B cell (primary cell): Measurements from ENCODE around the gene BEX3. TPM values are rescaled to one million over a fixed set of nuclear protein-coding genes. Genes with fewer than 3 reads are reported as not detected.

Experiments used
- ATAC-seq: fragments of 200-7000 bp; cut with Tn5 transposase; one replicate; pipeline ENCODE4 v1.10.0; 2021; ENCODE audit warnings: low read depth, mild to moderate bottlenecking, moderate number of reproducible peaks, moderate library complexity
- CTCF ChIA-PET: fragments of 350-600 bp; sonication (Branson Sonifier 250); formaldehyde crosslinking; loops from one replicate; lab custom pipeline; 2021; ENCODE audit warnings: antibody characterized with exemption, inconsistent platforms; lab: Charles Lee
- POLR2A ChIA-PET: fragments of 350-600 bp; sonication (Branson Sonifier 250); formaldehyde crosslinking; loops from one replicate; lab custom pipeline; 2021; ENCODE audit warnings: antibody characterized with exemption; lab: Charles Lee
- DNase-seq: peaks from one replicate; pipeline ENCODE4 v3.0.0; 2013
- H2AFZ ChIP-seq: 2 replicates; pipeline ENCODE4 v1.6.1; 2012; ENCODE audit warnings: mild to moderate bottlenecking, low read depth, low read length; ENCODE audit not compliant: insufficient read depth, poor library complexity, severe bottlenecking
- H3K27ac ChIP-seq, 2 donors: 1 replicate in 1 of 2; 2 replicates in 1 of 2; pipeline ENCODE4 v1.5.1; 2012 to 2013; ENCODE audit warnings: low read length in 2 of 2, mild to moderate bottlenecking in 2 of 2, moderate library complexity in 1 of 2
- H3K27me3 ChIP-seq, 4 experiments: fragments of 200-600 bp in 1 of 4; sonication (generic) in 1 of 4; replicated peaks in 1 of 4; 1 replicate in 2 of 4; 2 replicates in 2 of 4; pipeline versions ENCODE4 v1.6.1 to v1.7.0; 2013 to 2016; ENCODE audit warnings: low read length in 3 of 4, mild to moderate bottlenecking in 2 of 4, mixed read lengths in 1 of 4, moderate library complexity in 1 of 4; ENCODE audit not compliant: insufficient read depth in 4 of 4, control insufficient read depth in 3 of 4; ENCODE audit errors: control extremely low read depth in 1 of 4
- H3K36me3 ChIP-seq, 2 experiments: replicated peaks in 1 of 2; 1 replicate in 1 of 2; 2 replicates in 1 of 2; pipeline versions ENCODE4 v1.6.1 to v1.7.1; 2013; ENCODE audit warnings: low read length in 1 of 2; ENCODE audit not compliant: insufficient read depth in 2 of 2, control insufficient read depth in 1 of 2; ENCODE audit errors: control extremely low read depth in 1 of 2, extremely low read depth in 1 of 2
- H3K4me1 ChIP-seq, 2 donors: fragments of 200-600 bp in 1 of 2; sonication (generic) in 1 of 2; 1 replicate in 1 of 2; 2 replicates in 1 of 2; pipeline versions ENCODE4 v1.5.1 to v1.6.1; 2013 to 2017; ENCODE audit warnings: low read length in 2 of 2; ENCODE audit not compliant: control insufficient read depth in 2 of 2, insufficient read depth in 2 of 2
- H3K4me2 ChIP-seq: replicated peaks from 2 replicates; pipeline ENCODE3; 2012; ENCODE audit warnings: mild to moderate bottlenecking, low read depth, low read length; ENCODE audit not compliant: poor library complexity, severe bottlenecking
- H3K4me3 ChIP-seq, 5 experiments: fragments of 200-600 bp in 1 of 5; sonication (generic) in 1 of 5; 1 replicate in 3 of 5; 2 replicates in 2 of 5; pipeline versions ENCODE4 v1.5.1 to v1.7.0; 2011 to 2016; ENCODE audit warnings: low read length in 4 of 5, mild to moderate bottlenecking in 4 of 5, low read depth in 2 of 5, control low read depth in 1 of 5, moderate library complexity in 1 of 5; ENCODE audit not compliant: insufficient read depth in 1 of 5; ENCODE audit errors: control extremely low read depth in 1 of 5, extremely low read depth in 1 of 5
- H3K79me2 ChIP-seq: fragments of 200-600 bp; sonication (generic); one replicate; pipeline ENCODE4 v1.6.0; 2016; ENCODE audit warnings: low read length; ENCODE audit not compliant: control insufficient read depth, insufficient read depth
- H3K9ac ChIP-seq: fragments of 200-600 bp; sonication (generic); 2 replicates; pipeline ENCODE4 v1.6.1; 2017; ENCODE audit warnings: mild to moderate bottlenecking, low read length, moderate library complexity
- H3K9me3 ChIP-seq, 3 donors: one replicate each; pipeline versions ENCODE4 v1.6.1 to v1.7.1; 2013; ENCODE audit warnings: low read length in 2 of 3; ENCODE audit not compliant: control insufficient read depth in 2 of 3, insufficient read depth in 1 of 3; ENCODE audit errors: control extremely low read depth in 1 of 3
- H4K20me1 ChIP-seq: 2 replicates; pipeline ENCODE4 v1.6.0; 2012; ENCODE audit warnings: mild to moderate bottlenecking, low read length; ENCODE audit not compliant: insufficient read depth, control insufficient read depth, poor library complexity, severe bottlenecking
- H3K27ac Mint-ChIP-seq: one replicate; pipeline ENCODE4 v1.8.0; 2021; ENCODE audit warnings: mixed read lengths
- H3K27me3 Mint-ChIP-seq: one replicate; pipeline ENCODE4 v1.8.0; 2021; ENCODE audit warnings: mixed read lengths
- H3K4me1 Mint-ChIP-seq: one replicate; pipeline ENCODE4 v1.8.0; 2021; ENCODE audit warnings: mixed read lengths
- H3K4me3 Mint-ChIP-seq: one replicate; pipeline ENCODE4 v1.8.0; 2021; ENCODE audit warnings: mixed read lengths
- H3K9me3 Mint-ChIP-seq: one replicate; pipeline ENCODE4 v1.8.0; 2022; ENCODE audit warnings: mixed read lengths; ENCODE audit not compliant: insufficient read depth
- CTCF ChIP-seq: fragments of 200-600 bp; IDR thresholded peaks from one replicate; pipeline ENCODE4 v1.8.0; 2022; ENCODE audit warnings: antibody characterized with exemption, mild to moderate bottlenecking
- EZH2 ChIP-seq: IDR thresholded peaks from 2 replicates; pipeline ENCODE4 v1.6.1; 2012; ENCODE audit warnings: borderline replicate concordance, low read depth, mild to moderate bottlenecking, moderate library complexity, low read length; ENCODE audit not compliant: insufficient read depth, poor library complexity, severe bottlenecking
- WGBS: methylation state at CpG from one replicate; pipeline ENCODE4 v1.1.5; 2013; ENCODE audit warnings: missing lambda C conversion rate; ENCODE audit not compliant: insufficient coverage; 5-methylcytosine and 5-hydroxymethylcytosine counted together
- intact Hi-C: fragments of 100-400 bp; cut with micrococcal nuclease; formaldehyde crosslinking; loops from one replicate; pipeline ENCODE4 v1.10.0; 2022
- polyA plus RNA-seq: library from polyadenylated mRNA; depleted of rRNA; stranded (reverse); fragments of >200 nt; gene quantifications from 2 replicates; pipeline ENCODE4 v1.2.3, GENCODE V29; 2012
- total RNA-seq, 2 donors: library from RNA; stranded (reverse); fragments of 120-200 nt in 1 of 2; gene quantifications; 1 replicate in 1 of 2; 2 replicates in 1 of 2; pipeline versions ENCODE4 v1.2.3 to v1.2.4, GENCODE V29; 2013 to 2022

The BEX3 gene
- total and polyA plus RNA-seq, 2 donors (not counting 1 experiment from before 2014, with no cell fraction given): 0.37 to 1.7 TPM

GRCh38 chrX:103386332-103386731 is 10.0 kb downstream of the BEX3 start:
- no peak overlapping the region for H3K4me3 Mint-ChIP-seq
- Histone ChIP-seq H3K9ac (no peak overlapping the region), H3K4me2 (no peak overlapping the region), H3K4me3 (no peak overlapping the region), H3K79me2 (no peaks in the 10 kb centered on the region), H3K36me3 (no peaks in the 10 kb centered on the region), H2AFZ (no peak overlapping the region), H3K27ac (no peak overlapping the region), H3K27me3 (peaks cover 0 to 4% (median 1%) of the 10 kb centered on the region in 4 experiments), H3K9me3 (no peaks in the 10 kb centered on the region), H4K20me1 (no peaks in the 10 kb centered on the region), H3K4me1 (no peaks in the 10 kb centered on the region)
- intact Hi-C loops: no loop called here
- WGBS: no CpG with 5 or more reads among the region's 2 CpGs
- no peak for DNase-seq
- no peaks in the 10 kb centered on the region for H3K9me3 Mint-ChIP-seq
- POLR2A ChIA-PET: no interaction called here
- TF ChIP-seq CTCF (no peak), EZH2 (no peak)
- CTCF ChIA-PET: no interaction called here
- H3K27me3 Mint-ChIP-seq: peaks cover 11% of the 10 kb centered on the region
- no peak overlapping the region for H3K27ac Mint-ChIP-seq
- no peak for ATAC-seq
- H3K4me1 Mint-ChIP-seq: no peaks in the 10 kb centered on the region

- no peak for DNase-seq
- Histone ChIP-seq H3K27me3 (peaks cover 0 to 4% (median 0%) of the 10 kb centered on the region in 4 experiments), H3K27ac (no peak overlapping the region), H3K9me3 (no peaks in the 10 kb centered on the region), H4K20me1 (no peaks in the 10 kb centered on the region), H3K79me2 (no peaks in the 10 kb centered on the region), H2AFZ (no peak overlapping the region), H3K9ac (no peak overlapping the region), H3K4me2 (no peak overlapping the region), H3K4me3 (no peak overlapping the region), H3K36me3 (no peaks in the 10 kb centered on the region), H3K4me1 (no peaks in the 10 kb centered on the region)
- ATAC-seq: no peak
- ChIA-PET CTCF (no interaction called here), POLR2A (no interaction called here)
- Mint-ChIP-seq H3K27ac (no peak overlapping the region), H3K4me1 (no peaks in the 10 kb centered on the region), H3K27me3 (no peaks in the 10 kb centered on the region), H3K9me3 (no peaks in the 10 kb centered on the region), H3K4me3 (no peak overlapping the region)
- intact Hi-C loops: no loop called here
- TF ChIP-seq EZH2 (no peak), CTCF (no peak)
- no CpG with 5 or more reads among the region's 3 CpGs for WGBS
Measured at GRCh38 chrX:103393487-103393886, 17.1 kb downstream of the BEX3 start.
